ENCODE results near the gene MOB3B.

DNA sequence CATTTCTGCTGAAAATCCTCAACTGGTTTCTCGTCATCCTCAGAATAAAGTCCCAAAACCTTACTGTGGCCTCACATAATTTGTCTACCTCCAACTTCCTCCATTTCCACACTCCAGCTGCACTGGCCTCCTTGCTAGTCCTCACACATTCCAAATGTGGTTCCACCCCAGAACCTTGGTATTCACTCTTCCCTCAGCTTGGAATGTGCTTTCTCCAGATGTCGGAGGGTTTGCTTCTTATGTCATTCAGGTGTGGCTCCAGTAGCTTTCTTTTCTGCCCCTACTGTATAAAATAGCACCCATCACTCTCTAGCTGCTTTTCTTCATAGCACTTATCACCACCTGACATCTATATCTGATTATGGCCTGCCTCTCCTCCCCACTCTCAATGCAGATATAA lies 108.0 kb downstream of the MOB3B start:
- TF ChIP-seq POLR2A (IDR thresholded peaks at IDR 0.05): no peak
- TF ChIP-seq, protein P1, sequence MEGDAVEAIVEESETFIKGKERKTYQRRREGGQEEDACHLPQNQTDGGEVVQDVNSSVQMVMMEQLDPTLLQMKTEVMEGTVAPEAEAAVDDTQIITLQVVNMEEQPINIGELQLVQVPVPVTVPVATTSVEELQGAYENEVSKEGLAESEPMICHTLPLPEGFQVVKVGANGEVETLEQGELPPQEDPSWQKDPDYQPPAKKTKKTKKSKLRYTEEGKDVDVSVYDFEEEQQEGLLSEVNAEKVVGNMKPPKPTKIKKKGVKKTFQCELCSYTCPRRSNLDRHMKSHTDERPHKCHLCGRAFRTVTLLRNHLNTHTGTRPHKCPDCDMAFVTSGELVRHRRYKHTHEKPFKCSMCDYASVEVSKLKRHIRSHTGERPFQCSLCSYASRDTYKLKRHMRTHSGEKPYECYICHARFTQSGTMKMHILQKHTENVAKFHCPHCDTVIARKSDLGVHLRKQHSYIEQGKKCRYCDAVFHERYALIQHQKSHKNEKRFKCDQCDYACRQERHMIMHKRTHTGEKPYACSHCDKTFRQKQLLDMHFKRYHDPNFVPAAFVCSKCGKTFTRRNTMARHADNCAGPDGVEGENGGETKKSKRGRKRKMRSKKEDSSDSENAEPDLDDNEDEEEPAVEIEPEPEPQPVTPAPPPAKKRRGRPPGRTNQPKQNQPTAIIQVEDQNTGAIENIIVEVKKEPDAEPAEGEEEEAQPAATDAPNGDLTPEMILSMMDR (IDR thresholded peaks at IDR 0.05): no peak
